ENCODE measurements around the gene FGF12.

FGF12 gene

GRCh38 chr3:192655628-192656027 is 71.7 kb downstream of the FGF12 start:
- TF ChIP-seq CTCF (IDR thresholded peaks at IDR 0.05) = no peak

GRCh38 chr3:192655040-192655439 is 72.3 kb downstream of the FGF12 start:
- no peak for TF ChIP-seq CTCF (IDR thresholded peaks at IDR 0.05)

- TF ChIP-seq CTCF (IDR thresholded peaks at IDR 0.05) = no peak
Measured at GRCh38 chr3:192653862-192654261, 73.5 kb downstream of the FGF12 start.

GRCh38 chr3:192652727-192653126 is 74.6 kb downstream of the FGF12 start:
- TF ChIP-seq CTCF (IDR thresholded peaks at IDR 0.05) = no peak

- TF ChIP-seq CTCF (IDR thresholded peaks at IDR 0.05) = no peak
Measured at GRCh38 chr3:192651836-192652512, 75.4 kb downstream of the FGF12 start.

GRCh38 chr3:192645437-192645836 is 81.9 kb downstream of the FGF12 start:
- TF ChIP-seq CTCF (IDR thresholded peaks at IDR 0.05) = no peak

GRCh38 chr3:192642651-192643050 is 84.7 kb downstream of the FGF12 start:
- no peak for TF ChIP-seq CTCF (IDR thresholded peaks at IDR 0.05)

GRCh38 chr3:192641919-192642318 is 85.4 kb downstream of the FGF12 start:
- no peak for TF ChIP-seq CTCF (IDR thresholded peaks at IDR 0.05)
